Adrenal gland (tissue), 12 donors: ENCODE data around the gene PHC3. TPM values are rescaled to one million over a fixed set of nuclear protein-coding genes. Genes with fewer than 3 reads are reported as not detected.
"Not testable (repeated sequence)": the region's sequence is repeated elsewhere in the genome, so short reads cannot be mapped to it uniquely, and the experiment has no call there.

Source experiments
- DNase-seq, 7 donors: peaks; one replicate each; pipeline ENCODE4 v3.0.0-alpha.2; 2019 to 2020
- H3K27ac ChIP-seq, 5 donors: fragments of 200-600 bp; sonication (generic) in 4 of 5; 1 replicate in 3 of 5; 2 replicates in 2 of 5; pipeline versions ENCODE4 v1.5.1 to v1.8.0; 2016 to 2020; ENCODE audit warnings: mild to moderate bottlenecking in 1 of 5
- H3K27me3 ChIP-seq: fragments of 200-600 bp; 2 replicates; pipeline ENCODE4 v1.8.0; 2021
- H3K36me3 ChIP-seq, 2 donors: fragments of 200-600 bp; replicated peaks in 1 of 2; 1 replicate in 1 of 2; 2 replicates in 1 of 2; pipeline versions ENCODE4 v1.5.1 to v1.8.0; 2018 to 2022
- H3K4me1 ChIP-seq, 2 donors: fragments of 200-600 bp; replicated peaks in 1 of 2; 1 replicate in 1 of 2; 2 replicates in 1 of 2; pipeline versions ENCODE4 v1.5.1 to v1.8.0; 2018 to 2021
- H3K4me3 ChIP-seq, 4 donors: fragments of 200-600 bp; sonication (generic) in 3 of 4; one replicate each; pipeline ENCODE4 v1.5.1; 2016 to 2018
- H3K9me3 ChIP-seq, 3 donors: fragments of 200-600 bp; sonication (generic) in 1 of 3; replicated peaks in 1 of 3; 1 replicate in 2 of 3; 2 replicates in 1 of 3; pipeline versions ENCODE4 v1.5.1 to v1.8.0; 2016 to 2021
- CTCF ChIP-seq, 6 experiments: fragments of 450-650 bp in 4 of 6; fragments of 200-600 bp in 2 of 6; sonication (generic) in 1 of 6; IDR thresholded peaks; 1 replicate in 5 of 6; 2 replicates in 1 of 6; pipeline versions ENCODE4 v1.5.1 to v1.8.0; 2016 to 2021; ENCODE audit warnings: antibody characterized with exemption in 6 of 6, mild to moderate bottlenecking in 2 of 6, moderate library complexity in 1 of 6
- POLR2A ChIP-seq, 2 donors: fragments of 450-650 bp; IDR thresholded peaks; one replicate each; pipeline ENCODE4 v1.6.1; 2017; ENCODE audit warnings: antibody characterized with exemption in 2 of 2, mild to moderate bottlenecking in 2 of 2, moderate library complexity in 1 of 2
- WGBS, 4 donors: extraction: QIAGEN DNeasy Blood & Tissue Kit in 2 of 4; methylation state at CpG; one replicate each; pipeline versions ENCODE4 v1.1.5 to v1.1.7; 2013 to 2017; 5-methylcytosine and 5-hydroxymethylcytosine counted together
- intact Hi-C, 2 donors: fragments of 100-400 bp; cut with DNase I; formaldehyde crosslinking; loops; one replicate each; pipeline versions ENCODE4 v1.14.1 to v1.15.0; 2022 to 2023
- polyA plus RNA-seq, 3 donors: library from polyadenylated mRNA; stranded (reverse); fragments of 200-250 nt in 2 of 3; fragments of 350-450 nt in 1 of 3; fragmentation: Illumina TruSeq in 1 of 3; extraction: RNeasy Lipid Tissue Mini Kit (QIAGEN cat#74804) in 1 of 3; gene quantifications; one replicate each; pipeline ENCODE4 v1.2.3, GENCODE V29; 2013 to 2014
- total RNA-seq, 9 donors: library from RNA; depleted of rRNA in 4 of 9; stranded (reverse); fragments of >200 nt in 4 of 9; fragments of 120-200 nt in 1 of 9; fragmentation: NEBNext Ultra II Directional in 1 of 9; extraction: Animal tissue kit (Norgen Biotek cat#: 25700) in 1 of 9; gene quantifications; one replicate each; pipeline versions ENCODE4 v1.1.0 to v1.2.4, GENCODE V29; 2013 to 2023
- donor health status: healthy with polysubstance abuse.
- donor health status: Bipolar disorder and iron deficiency.
- donor health status: DM: yes; HTN: yes; CAD: no.
- donor health status: DM: no; HTN: no; CAD: no.
- donor health status: DM: no; HTN: no; CAD: no.
- donor health status: DM: yes; HTN: yes; CAD: no.

Gene PHC3
- total and polyA plus RNA-seq, 12 donors = 4.4 to 112 (median 53.0) TPM

DNA sequence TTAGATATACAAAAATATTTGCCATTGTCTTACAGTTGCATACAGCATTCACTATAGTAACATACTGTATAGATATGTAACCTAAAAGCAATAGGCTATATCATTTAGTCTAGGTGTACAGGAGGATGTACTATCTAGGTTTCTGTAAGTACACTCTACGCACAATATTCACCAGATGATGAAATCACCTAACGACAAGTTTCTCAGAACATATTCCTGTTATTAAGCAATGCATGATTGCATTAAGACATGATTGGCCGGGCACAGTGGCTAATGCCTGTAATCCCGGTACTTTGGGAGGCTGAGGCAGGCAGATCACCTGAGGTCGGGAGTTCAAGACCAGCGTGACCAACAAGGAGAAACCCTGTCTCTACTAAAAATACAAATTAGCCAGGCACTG is 26.2 kb upstream of the PHC3 start:
- H3K4me1 ChIP-seq = no peaks in the 10 kb centered on the region
- H3K27me3 ChIP-seq = peaks cover 8% of the 10 kb centered on the region
- TF ChIP-seq POLR2A (IDR thresholded peaks at IDR 0.05) (no peak), CTCF (IDR thresholded peaks at IDR 0.05) (no peak)
- H3K9me3 ChIP-seq = no peaks in the 10 kb centered on the region
- 67 to 82% (median 74%) methylated on average over 6 of the region's 6 CpGs for WGBS, 4 donors
- no peaks in the 10 kb centered on the region for H3K36me3 ChIP-seq
- H3K27ac ChIP-seq = no peak overlapping the region
- no peak for DNase-seq
- intact Hi-C loops = no loop called here
- H3K4me3 ChIP-seq = no peak overlapping the region

- intact Hi-C loops, H3K27ac ChIP-seq: not testable (repeated sequence)
- 85 to 97% (median 87%) methylated on average over 11 of the region's 11 CpGs for WGBS, 4 donors
Measured at GRCh38 chr3:170206164-170206762, 24.7 kb upstream of the PHC3 start.

GRCh38 chr3:170205302-170205701 is 23.8 kb upstream of the PHC3 start:
- WGBS, 4 donors = 81 to 88% (median 85%) methylated on average over 2 of the region's 2 CpGs
- Histone ChIP-seq H3K9me3 (no peaks in the 10 kb centered on the region), H3K27me3 (peaks cover 8% of the 10 kb centered on the region), H3K27ac (no peak overlapping the region), H3K36me3 (no peaks in the 10 kb centered on the region), H3K4me3 (no peak overlapping the region), H3K4me1 (no peaks in the 10 kb centered on the region)
- no peak for DNase-seq
- intact Hi-C loops = no loop called here
- no peak for TF ChIP-seq POLR2A (IDR thresholded peaks at IDR 0.05)
- TF ChIP-seq CTCF (IDR thresholded peaks at IDR 0.05) = no peak

More at GRCh38 chr3:170206164-170206762, 24.7 kb upstream of the PHC3 start:
- H3K9me3 ChIP-seq, H3K36me3 ChIP-seq, DNase-seq, H3K27me3 ChIP-seq, H3K4me1 ChIP-seq, H3K4me3 ChIP-seq: not testable (repeated sequence)

- Histone ChIP-seq H3K9me3 (no peaks in the 10 kb centered on the region), H3K4me1 (no peaks in the 10 kb centered on the region), H3K36me3 (no peaks in the 10 kb centered on the region), H3K27me3 (peaks cover 8% of the 10 kb centered on the region), H3K4me3 (no peak overlapping the region), H3K27ac (no peak overlapping the region)
- 91 to 95% (median 94%) methylated on average over 10 of the region's 10 CpGs for WGBS, 4 donors
- no peak for DNase-seq
- no peak for TF ChIP-seq CTCF (IDR thresholded peaks at IDR 0.05)
- no peak for TF ChIP-seq POLR2A (IDR thresholded peaks at IDR 0.05)
- intact Hi-C loops = no loop called here
Measured at GRCh38 chr3:170204509-170204908, 23.0 kb upstream of the PHC3 start.

DNA sequence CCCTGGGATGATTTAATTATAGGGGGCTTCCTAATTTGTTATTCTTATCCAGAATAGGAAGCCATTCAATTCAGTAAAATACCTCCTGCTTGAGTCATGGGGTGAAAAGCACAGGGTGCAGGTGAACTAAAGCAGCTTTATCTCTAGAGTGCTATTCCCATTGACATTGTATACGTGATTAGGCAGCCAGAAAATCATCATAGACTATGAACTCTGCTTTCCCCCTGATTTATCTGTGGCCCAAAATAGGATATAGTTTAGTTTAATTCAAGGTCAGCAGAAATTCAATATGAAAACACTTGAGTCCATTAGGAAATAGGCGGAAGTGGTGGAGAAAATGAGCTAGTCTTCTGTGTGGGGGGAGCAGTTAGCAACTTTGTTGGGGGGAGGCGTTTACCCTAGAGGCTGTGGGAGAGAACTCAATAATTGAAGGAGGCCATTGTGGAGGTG is 22.5 kb upstream of the PHC3 start:
- Histone ChIP-seq H3K4me1 (no peaks in the 10 kb centered on the region), H3K27me3 (peaks cover 8% of the 10 kb centered on the region), H3K36me3 (no peaks in the 10 kb centered on the region), H3K9me3 (no peaks in the 10 kb centered on the region), H3K4me3 (no peak overlapping the region), H3K27ac (no peak overlapping the region)
- DNase-seq = no peak
- TF ChIP-seq POLR2A (IDR thresholded peaks at IDR 0.05) (no peak), CTCF (IDR thresholded peaks at IDR 0.05) (no peak)
- WGBS, 4 donors = 50 to 68% (median 54%) methylated on average over 3 of the region's 3 CpGs
- intact Hi-C loops = no loop called here
